GM11168 (cell line): ENCODE measurements around the gene KRT5.

Source experiments
- in situ Hi-C: fragments of 300-500 bp; cut with MboI; formaldehyde crosslinking; loops from one replicate; pipeline ENCODE4 v1.12.0; 2022; ENCODE audit warnings: low sequenced_read_pairs; ENCODE audit not compliant: unreplicated experiment

KRT5 gene

GRCh38 chr12:52519826-52520662 lies at the start of gene KRT5:
Gene KRT5 (minus strand): TSS chr12:52520394. CDS start chr12:52520296, 98 bp downstream.
- in situ Hi-C loops = no loop called here

GRCh38 chr12:52568111-52568510 lies 47.9 kb upstream of the KRT5 start:
- in situ Hi-C loops = no loop called here

GRCh38 chr12:52566847-52567291 lies 46.7 kb upstream of the KRT5 start:
- in situ Hi-C loops = no loop called here

GRCh38 chr12:52564582-52564981 lies 44.4 kb upstream of the KRT5 start:
- in situ Hi-C loops = no loop called here

GRCh38 chr12:52561880-52562449 lies 41.8 kb upstream of the KRT5 start:
- in situ Hi-C loops = no loop called here

GRCh38 chr12:52559979-52560378 lies 39.8 kb upstream of the KRT5 start:
- in situ Hi-C loops = no loop called here

GRCh38 chr12:52558781-52559445 lies 38.7 kb upstream of the KRT5 start:
- in situ Hi-C loops = no loop called here

GRCh38 chr12:52557476-52557875 lies 37.3 kb upstream of the KRT5 start:
- in situ Hi-C loops = no loop called here

GRCh38 chr12:52555577-52555976 lies 35.4 kb upstream of the KRT5 start:
- in situ Hi-C loops = no loop called here

- in situ Hi-C loops = no loop called here
These were observed 32.5 kb upstream of the KRT5 start, which contains the start of gene KRT71 for GRCh38 chr12:52552681-52553195. Gene KRT71 (minus strand): TSS chr12:52553145. CDS start chr12:52553077, 68 bp downstream.

GRCh38 chr12:52552055-52552454 lies 31.9 kb upstream of the KRT5 start:
- in situ Hi-C loops = no loop called here

- in situ Hi-C loops = no loop called here
These were observed 31.1 kb upstream of the KRT5 start for GRCh38 chr12:52551216-52551865.

GRCh38 chr12:52546126-52546525 lies 25.9 kb upstream of the KRT5 start:
- in situ Hi-C loops = no loop called here

GRCh38 chr12:52543985-52544883 lies 24.0 kb upstream of the KRT5 start:
- in situ Hi-C loops = no loop called here

GRCh38 chr12:52542785-52543318 lies 22.7 kb upstream of the KRT5 start:
- in situ Hi-C loops = no loop called here

- in situ Hi-C loops = no loop called here
These were observed 22.0 kb upstream of the KRT5 start for GRCh38 chr12:52542157-52542556.

- in situ Hi-C loops = no loop called here
These were observed 21.5 kb upstream of the KRT5 start for GRCh38 chr12:52541709-52542108.

GRCh38 chr12:52540531-52540930 lies 20.3 kb upstream of the KRT5 start:
- in situ Hi-C loops = no loop called here

- in situ Hi-C loops = no loop called here
These were observed 19.6 kb upstream of the KRT5 start for GRCh38 chr12:52539821-52540173.
